ENCODE results near the gene PPA2.
"Not testable (repeated sequence)": the region's sequence is repeated elsewhere in the genome, so short reads cannot be mapped to it uniquely, and the experiment has no call there.

PPA2 gene

GRCh38 chr4:105426187-105426897 lies 47.5 kb downstream of the PPA2 start:
- FAIRE-seq: no peak
- TF ChIP-seq POLR2A (IDR thresholded peaks at IDR 0.05; ENCODE audit: low read depth, low read length) (no peak), POLR2AphosphoS5 (IDR thresholded peaks at IDR 0.05; ENCODE audit: low read depth, low read length) (no peak), TAF1 (IDR thresholded peaks at IDR 0.05; ENCODE audit: borderline replicate concordance, low read depth, low read length) (no peak)
- no peak for DNase-seq (ENCODE audit: insufficient read length)

GRCh38 chr4:105422207-105422920 lies 51.5 kb downstream of the PPA2 start:
- FAIRE-seq: no peak
- TF ChIP-seq POLR2AphosphoS5 (IDR thresholded peaks at IDR 0.05; ENCODE audit: low read depth, low read length) (no peak), TAF1 (IDR thresholded peaks at IDR 0.05; ENCODE audit: borderline replicate concordance, low read depth, low read length) (no peak), POLR2A (IDR thresholded peaks at IDR 0.05; ENCODE audit: low read depth, low read length) (no peak)
- no peak for DNase-seq (ENCODE audit: insufficient read length)

GRCh38 chr4:105417624-105418023 lies 56.2 kb downstream of the PPA2 start:
- TF ChIP-seq POLR2A (IDR thresholded peaks at IDR 0.05; ENCODE audit: low read depth, low read length) (no peak), TAF1 (IDR thresholded peaks at IDR 0.05; ENCODE audit: borderline replicate concordance, low read depth, low read length) (no peak), POLR2AphosphoS5 (IDR thresholded peaks at IDR 0.05; ENCODE audit: low read depth, low read length) (no peak)
- no peak for FAIRE-seq
- DNase-seq (ENCODE audit: insufficient read length): no peak

GRCh38 chr4:105415281-105415744 lies 58.5 kb downstream of the PPA2 start:
- TF ChIP-seq POLR2A (IDR thresholded peaks at IDR 0.05; ENCODE audit: low read depth, low read length) (no peak), TAF1 (IDR thresholded peaks at IDR 0.05; ENCODE audit: borderline replicate concordance, low read depth, low read length) (no peak), POLR2AphosphoS5 (IDR thresholded peaks at IDR 0.05; ENCODE audit: low read depth, low read length) (no peak)
- DNase-seq (ENCODE audit: insufficient read length): no peak

GRCh38 chr4:105414316-105414715 lies 59.5 kb downstream of the PPA2 start:
- no peak for FAIRE-seq
- no peak for TF ChIP-seq POLR2AphosphoS5 (IDR thresholded peaks at IDR 0.05; ENCODE audit: low read depth, low read length)
- TF ChIP-seq POLR2A (IDR thresholded peaks at IDR 0.05; ENCODE audit: low read depth, low read length): no peak
- TF ChIP-seq TAF1 (IDR thresholded peaks at IDR 0.05; ENCODE audit: borderline replicate concordance, low read depth, low read length): no peak

More at GRCh38 chr4:105415281-105415744, 58.5 kb downstream of the PPA2 start:
- FAIRE-seq: no peak

GRCh38 chr4:105409135-105409534 lies 64.7 kb downstream of the PPA2 start:
- not testable (repeated sequence) for DNase-seq (ENCODE audit: insufficient read length); FAIRE-seq

More at GRCh38 chr4:105414316-105414715, 59.5 kb downstream of the PPA2 start:
- DNase-seq (ENCODE audit: insufficient read length): no peak

GRCh38 chr4:105400901-105401677 lies 72.8 kb downstream of the PPA2 start:
- TF ChIP-seq POLR2AphosphoS5 (IDR thresholded peaks at IDR 0.05; ENCODE audit: low read depth, low read length): no peak
- TF ChIP-seq TAF1 (IDR thresholded peaks at IDR 0.05; ENCODE audit: borderline replicate concordance, low read depth, low read length): no peak
- TF ChIP-seq POLR2A (IDR thresholded peaks at IDR 0.05; ENCODE audit: low read depth, low read length): no peak

GRCh38 chr4:105399532-105400161 lies 74.2 kb downstream of the PPA2 start:
- no peak for TF ChIP-seq TAF1 (IDR thresholded peaks at IDR 0.05; ENCODE audit: borderline replicate concordance, low read depth, low read length)
- no peak for TF ChIP-seq POLR2AphosphoS5 (IDR thresholded peaks at IDR 0.05; ENCODE audit: low read depth, low read length)
- TF ChIP-seq POLR2A (IDR thresholded peaks at IDR 0.05; ENCODE audit: low read depth, low read length): no peak
- FAIRE-seq (no peak), DNase-seq (ENCODE audit: insufficient read length) (no peak)

More at GRCh38 chr4:105400901-105401677, 72.8 kb downstream of the PPA2 start:
- DNase-seq (ENCODE audit: insufficient read length): no peak
- FAIRE-seq: no peak

GRCh38 chr4:105392858-105393257 lies 81.0 kb downstream of the PPA2 start:
- DNase-seq (ENCODE audit: insufficient read length): no peak
- no peak for FAIRE-seq
- TF ChIP-seq TAF1 (IDR thresholded peaks at IDR 0.05; ENCODE audit: borderline replicate concordance, low read depth, low read length) (no peak), POLR2AphosphoS5 (IDR thresholded peaks at IDR 0.05; ENCODE audit: low read depth, low read length) (no peak), POLR2A (IDR thresholded peaks at IDR 0.05; ENCODE audit: low read depth, low read length) (no peak)

GRCh38 chr4:105389167-105389566 lies 84.7 kb downstream of the PPA2 start:
- DNase-seq (ENCODE audit: insufficient read length) (no peak), FAIRE-seq (no peak)
- no peak for TF ChIP-seq POLR2A (IDR thresholded peaks at IDR 0.05; ENCODE audit: low read depth, low read length)
- TF ChIP-seq POLR2AphosphoS5 (IDR thresholded peaks at IDR 0.05; ENCODE audit: low read depth, low read length): no peak
- no peak for TF ChIP-seq TAF1 (IDR thresholded peaks at IDR 0.05; ENCODE audit: borderline replicate concordance, low read depth, low read length)

GRCh38 chr4:105387466-105387865 lies 86.4 kb downstream of the PPA2 start:
- FAIRE-seq: no peak
- no peak for TF ChIP-seq TAF1 (IDR thresholded peaks at IDR 0.05; ENCODE audit: borderline replicate concordance, low read depth, low read length)
- no peak for DNase-seq (ENCODE audit: insufficient read length)
